Esophagus squamous epithelium (tissue), 5 donors: Measurements from ENCODE around the gene MAN1B1. TPM values are rescaled to one million over a fixed set of nuclear protein-coding genes. Genes with fewer than 3 reads are reported as not detected.

Experiments used
- DNase-seq: peaks from one replicate; lab custom pipeline; 2025; lab: John Stamatoyannopoulos, UW
- H3K27ac ChIP-seq, 4 donors: fragments of 200-600 bp; sonication (generic); one replicate each; pipeline ENCODE4 v1.5.1; 2016 to 2019; ENCODE audit warnings: mild to moderate bottlenecking in 1 of 4
- H3K27me3 ChIP-seq, 4 donors: fragments of 200-600 bp; sonication (generic); 1 replicate in 3 of 4; 2 replicates in 1 of 4; pipeline versions ENCODE4 v1.5.1 to v1.6.0; 2017 to 2021; ENCODE audit warnings: antibody characterized with exemption in 1 of 4
- H3K36me3 ChIP-seq, 3 donors: fragments of 200-600 bp; sonication (generic); one replicate each; pipeline ENCODE4 v1.5.1; 2016 to 2019
- H3K4me1 ChIP-seq, 3 donors: fragments of 200-600 bp; sonication (generic); one replicate each; pipeline ENCODE4 v1.5.1; 2017 to 2019
- H3K4me3 ChIP-seq, 4 donors: fragments of 200-600 bp; sonication (generic); 1 replicate in 3 of 4; 2 replicates in 1 of 4; pipeline ENCODE4 v1.5.1; 2016 to 2019; ENCODE audit warnings: mild to moderate bottlenecking in 2 of 4, moderate library complexity in 1 of 4
- H3K9me3 ChIP-seq, 3 donors: fragments of 200-600 bp; sonication (generic); one replicate each; pipeline ENCODE4 v1.5.1; 2016 to 2019
- CTCF ChIP-seq, 6 experiments: fragments of 450-650 bp in 4 of 6; fragments of 200-600 bp in 2 of 6; sonication (generic) in 2 of 6; IDR thresholded peaks; one replicate each; pipeline ENCODE4 v1.5.1; 2016 to 2019; ENCODE audit warnings: antibody characterized with exemption in 6 of 6, mild to moderate bottlenecking in 4 of 6, moderate library complexity in 4 of 6
- POLR2A ChIP-seq, 4 donors: fragments of 450-650 bp; IDR thresholded peaks; one replicate each; pipeline ENCODE4 v1.6.1; 2017; ENCODE audit warnings: antibody characterized with exemption in 4 of 4, mild to moderate bottlenecking in 4 of 4, moderate library complexity in 3 of 4
- WGBS, 2 donors: methylation state at CpG; one replicate each; pipeline ENCODE4 v1.1.5; 2018; 5-methylcytosine and 5-hydroxymethylcytosine counted together
- intact Hi-C: fragments of 100-400 bp; cut with DNase I; formaldehyde crosslinking; loops from one replicate; pipeline ENCODE4 v1.15.0; 2022
- total RNA-seq, 4 donors: library from RNA; depleted of rRNA; stranded (reverse); fragments of >200 nt; gene quantifications; one replicate each; pipeline ENCODE4 v1.1.0, GENCODE V29; 2016
- donor health status: DM: yes; HTN: yes; CAD: no.

The MAN1B1 gene
- total RNA-seq, 4 donors from 2014 or later, result 25.6 to 50.9 (median 39.4) TPM

- peaks cover 0 to 55% (median 0%) of the 10 kb centered on the region in 4 donors for H3K27me3 ChIP-seq
- no peak overlapping the region for H3K27ac ChIP-seq
- no peak for DNase-seq
- TF ChIP-seq CTCF (IDR thresholded peaks at IDR 0.05), result no peak
- no peak for TF ChIP-seq POLR2A (IDR thresholded peaks at IDR 0.05)
- no peaks in the 10 kb centered on the region for H3K36me3 ChIP-seq
- no peak overlapping the region for H3K4me3 ChIP-seq
- peaks cover 0 to 8% (median 0%) of the 10 kb centered on the region in 3 donors for H3K9me3 ChIP-seq
- intact Hi-C loops, result no loop called here
- no peaks in the 10 kb centered on the region for H3K4me1 ChIP-seq
- 76 to 84% methylated on average over 7 to 12 of the region's 19 CpGs for WGBS, 2 donors
Measured at GRCh38 chr9:137148661-137149060, 61.9 kb downstream of the MAN1B1 start.

- peaks cover 0 to 48% (median 0%) of the 10 kb centered on the region in 4 donors for H3K27me3 ChIP-seq
- intact Hi-C loops, result no loop called here
- 73 to 77% methylated on average over 4 of the region's 5 CpGs for WGBS, 2 donors
Measured at GRCh38 chr9:137149363-137149762, 62.6 kb downstream of the MAN1B1 start.

GRCh38 chr9:137149942-137150616, 63.3 kb downstream of the MAN1B1 start:
- Histone ChIP-seq H3K9me3 (peaks cover 0 to 8% (median 0%) of the 10 kb centered on the region in 3 donors), H3K27me3 (peaks cover 0 to 53% (median 0%) of the 10 kb centered on the region in 4 donors), H3K4me1 (no peaks in the 10 kb centered on the region), H3K4me3 (no peak overlapping the region), H3K36me3 (no peaks in the 10 kb centered on the region), H3K27ac (no peak overlapping the region)
- WGBS, 2 donors, result 50% methylated on average over 3 to 17 of the region's 20 CpGs
- no peak for DNase-seq
- no peak for TF ChIP-seq POLR2A (IDR thresholded peaks at IDR 0.05)
- TF ChIP-seq CTCF (IDR thresholded peaks at IDR 0.05), result no peak
- intact Hi-C loops, result no loop called here

More at GRCh38 chr9:137149363-137149762, 62.6 kb downstream of the MAN1B1 start:
- TF ChIP-seq CTCF (IDR thresholded peaks at IDR 0.05), result no peak
- no peak for TF ChIP-seq POLR2A (IDR thresholded peaks at IDR 0.05)
- Histone ChIP-seq H3K9me3 (peaks cover 0 to 8% (median 0%) of the 10 kb centered on the region in 3 donors), H3K4me3 (no peak overlapping the region), H3K27ac (no peak overlapping the region), H3K36me3 (no peaks in the 10 kb centered on the region), H3K4me1 (no peaks in the 10 kb centered on the region)
- DNase-seq, result no peak

- TF ChIP-seq POLR2A (IDR thresholded peaks at IDR 0.05) (no peak), CTCF (IDR thresholded peaks at IDR 0.05) (no peak)
- peaks cover 0 to 54% (median 0%) of the 10 kb centered on the region in 4 donors for H3K27me3 ChIP-seq
- 37 to 39% methylated on average over 6 to 21 of the region's 34 CpGs for WGBS, 2 donors
- no peaks in the 10 kb centered on the region for H3K36me3 ChIP-seq
- H3K4me3 ChIP-seq, result no peak overlapping the region
- no peak overlapping the region for H3K27ac ChIP-seq
- peaks cover 0 to 8% (median 0%) of the 10 kb centered on the region in 3 donors for H3K9me3 ChIP-seq
- intact Hi-C loops, result no loop called here
- no peak for DNase-seq
- no peaks in the 10 kb centered on the region for H3K4me1 ChIP-seq
Measured at GRCh38 chr9:137150617-137151457, 64.1 kb downstream of the MAN1B1 start.
